B cell (primary cell): ENCODE data around the gene ADD3. TPM values are rescaled to one million over a fixed set of nuclear protein-coding genes. Genes with fewer than 3 reads are reported as not detected.

Experiments used
- ATAC-seq: fragments of 200-7000 bp; cut with Tn5 transposase; one replicate; pipeline ENCODE4 v1.10.0; 2021; ENCODE audit warnings: low read depth, mild to moderate bottlenecking, moderate number of reproducible peaks, moderate library complexity
- CTCF ChIA-PET: fragments of 350-600 bp; sonication (Branson Sonifier 250); formaldehyde crosslinking; loops from one replicate; lab custom pipeline; 2021; ENCODE audit warnings: antibody characterized with exemption, inconsistent platforms; lab: Charles Lee
- POLR2A ChIA-PET: fragments of 350-600 bp; sonication (Branson Sonifier 250); formaldehyde crosslinking; loops from one replicate; lab custom pipeline; 2021; ENCODE audit warnings: antibody characterized with exemption; lab: Charles Lee
- DNase-seq: peaks from one replicate; pipeline ENCODE4 v3.0.0; 2013
- H2AFZ ChIP-seq: 2 replicates; pipeline ENCODE4 v1.6.1; 2012; ENCODE audit warnings: mild to moderate bottlenecking, low read depth, low read length; ENCODE audit not compliant: insufficient read depth, poor library complexity, severe bottlenecking
- H3K27ac ChIP-seq, 2 donors: 1 replicate in 1 of 2; 2 replicates in 1 of 2; pipeline ENCODE4 v1.5.1; 2012 to 2013; ENCODE audit warnings: low read length in 2 of 2, mild to moderate bottlenecking in 2 of 2, moderate library complexity in 1 of 2
- H3K27me3 ChIP-seq, 4 experiments: fragments of 200-600 bp in 1 of 4; sonication (generic) in 1 of 4; replicated peaks in 1 of 4; 1 replicate in 2 of 4; 2 replicates in 2 of 4; pipeline versions ENCODE4 v1.6.1 to v1.7.0; 2013 to 2016; ENCODE audit warnings: low read length in 3 of 4, mild to moderate bottlenecking in 2 of 4, mixed read lengths in 1 of 4, moderate library complexity in 1 of 4; ENCODE audit not compliant: insufficient read depth in 4 of 4, control insufficient read depth in 3 of 4; ENCODE audit errors: control extremely low read depth in 1 of 4
- H3K36me3 ChIP-seq, 2 experiments: replicated peaks in 1 of 2; 1 replicate in 1 of 2; 2 replicates in 1 of 2; pipeline versions ENCODE4 v1.6.1 to v1.7.1; 2013; ENCODE audit warnings: low read length in 1 of 2; ENCODE audit not compliant: insufficient read depth in 2 of 2, control insufficient read depth in 1 of 2; ENCODE audit errors: control extremely low read depth in 1 of 2, extremely low read depth in 1 of 2
- H3K4me1 ChIP-seq, 2 donors: fragments of 200-600 bp in 1 of 2; sonication (generic) in 1 of 2; 1 replicate in 1 of 2; 2 replicates in 1 of 2; pipeline versions ENCODE4 v1.5.1 to v1.6.1; 2013 to 2017; ENCODE audit warnings: low read length in 2 of 2; ENCODE audit not compliant: control insufficient read depth in 2 of 2, insufficient read depth in 2 of 2
- H3K4me2 ChIP-seq: replicated peaks from 2 replicates; pipeline ENCODE3; 2012; ENCODE audit warnings: mild to moderate bottlenecking, low read depth, low read length; ENCODE audit not compliant: poor library complexity, severe bottlenecking
- H3K4me3 ChIP-seq, 5 experiments: fragments of 200-600 bp in 1 of 5; sonication (generic) in 1 of 5; 1 replicate in 3 of 5; 2 replicates in 2 of 5; pipeline versions ENCODE4 v1.5.1 to v1.7.0; 2011 to 2016; ENCODE audit warnings: low read length in 4 of 5, mild to moderate bottlenecking in 4 of 5, low read depth in 2 of 5, control low read depth in 1 of 5, moderate library complexity in 1 of 5; ENCODE audit not compliant: insufficient read depth in 1 of 5; ENCODE audit errors: control extremely low read depth in 1 of 5, extremely low read depth in 1 of 5
- H3K79me2 ChIP-seq: fragments of 200-600 bp; sonication (generic); one replicate; pipeline ENCODE4 v1.6.0; 2016; ENCODE audit warnings: low read length; ENCODE audit not compliant: control insufficient read depth, insufficient read depth
- H3K9ac ChIP-seq: fragments of 200-600 bp; sonication (generic); 2 replicates; pipeline ENCODE4 v1.6.1; 2017; ENCODE audit warnings: mild to moderate bottlenecking, low read length, moderate library complexity
- H3K9me3 ChIP-seq, 3 donors: one replicate each; pipeline versions ENCODE4 v1.6.1 to v1.7.1; 2013; ENCODE audit warnings: low read length in 2 of 3; ENCODE audit not compliant: control insufficient read depth in 2 of 3, insufficient read depth in 1 of 3; ENCODE audit errors: control extremely low read depth in 1 of 3
- H4K20me1 ChIP-seq: 2 replicates; pipeline ENCODE4 v1.6.0; 2012; ENCODE audit warnings: mild to moderate bottlenecking, low read length; ENCODE audit not compliant: insufficient read depth, control insufficient read depth, poor library complexity, severe bottlenecking
- H3K27ac Mint-ChIP-seq: one replicate; pipeline ENCODE4 v1.8.0; 2021; ENCODE audit warnings: mixed read lengths
- H3K27me3 Mint-ChIP-seq: one replicate; pipeline ENCODE4 v1.8.0; 2021; ENCODE audit warnings: mixed read lengths
- H3K4me1 Mint-ChIP-seq: one replicate; pipeline ENCODE4 v1.8.0; 2021; ENCODE audit warnings: mixed read lengths
- H3K4me3 Mint-ChIP-seq: one replicate; pipeline ENCODE4 v1.8.0; 2021; ENCODE audit warnings: mixed read lengths
- H3K9me3 Mint-ChIP-seq: one replicate; pipeline ENCODE4 v1.8.0; 2022; ENCODE audit warnings: mixed read lengths; ENCODE audit not compliant: insufficient read depth
- EZH2 ChIP-seq: IDR thresholded peaks from 2 replicates; pipeline ENCODE4 v1.6.1; 2012; ENCODE audit warnings: borderline replicate concordance, low read depth, mild to moderate bottlenecking, moderate library complexity, low read length; ENCODE audit not compliant: insufficient read depth, poor library complexity, severe bottlenecking
- WGBS: methylation state at CpG from one replicate; pipeline ENCODE4 v1.1.5; 2013; ENCODE audit warnings: missing lambda C conversion rate; ENCODE audit not compliant: insufficient coverage; 5-methylcytosine and 5-hydroxymethylcytosine counted together
- intact Hi-C: fragments of 100-400 bp; cut with micrococcal nuclease; formaldehyde crosslinking; loops from one replicate; pipeline ENCODE4 v1.10.0; 2022
- polyA plus RNA-seq: library from polyadenylated mRNA; depleted of rRNA; stranded (reverse); fragments of >200 nt; gene quantifications from 2 replicates; pipeline ENCODE4 v1.2.3, GENCODE V29; 2012
- total RNA-seq, 2 donors: library from RNA; stranded (reverse); fragments of 120-200 nt in 1 of 2; gene quantifications; 1 replicate in 1 of 2; 2 replicates in 1 of 2; pipeline versions ENCODE4 v1.2.3 to v1.2.4, GENCODE V29; 2013 to 2022
- TF ChIP-seq, protein P1 (sequence below): fragments of 200-600 bp; IDR thresholded peaks from one replicate; pipeline ENCODE4 v1.8.0; 2022; ENCODE audit warnings: antibody characterized with exemption, mild to moderate bottlenecking

ADD3 gene
- total and polyA plus RNA-seq, 2 donors (not counting 1 experiment from before 2014, with no cell fraction given) = 156 to 185 TPM

DNA sequence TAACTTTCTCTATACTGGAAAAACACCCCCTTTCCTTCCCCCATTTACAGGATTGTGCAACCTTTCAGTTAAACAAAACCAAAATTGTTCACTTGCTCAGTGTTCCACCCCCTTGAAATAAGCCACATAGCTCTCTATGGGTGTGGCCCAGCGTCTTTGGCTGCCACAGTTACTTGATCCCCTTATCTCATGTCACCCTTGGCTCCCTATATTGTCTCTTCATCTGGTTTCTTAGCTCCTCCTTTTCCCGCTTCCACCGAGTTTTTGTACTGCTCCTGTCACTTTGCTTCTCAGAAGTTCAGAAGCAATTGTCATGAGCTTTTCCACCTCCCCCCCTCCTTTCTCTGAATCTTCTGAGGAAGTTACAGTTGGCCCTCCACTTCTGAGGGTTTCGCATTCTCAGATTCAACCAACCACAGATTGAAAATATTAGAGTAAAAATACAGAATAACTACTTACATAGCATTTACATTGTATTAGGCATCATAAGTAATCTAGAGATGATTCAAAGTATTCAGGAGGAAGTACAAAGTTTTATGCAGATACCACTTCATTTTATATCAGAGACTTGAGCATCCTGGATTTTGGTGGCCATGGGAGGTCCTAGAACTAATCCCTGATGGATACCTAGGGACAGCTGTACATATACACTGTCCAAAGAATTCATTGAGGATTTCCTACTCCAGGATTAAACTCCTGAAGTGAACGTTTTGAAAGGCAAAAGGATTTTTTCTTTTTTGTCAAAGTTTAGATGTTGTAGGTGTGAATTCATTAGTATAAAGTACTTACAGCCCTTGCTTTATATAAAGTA, 60.4 kb downstream of the ADD3 start:
- peak overlapping the region; percentile 75 for H3K4me2 ChIP-seq
- H3K4me3 ChIP-seq = peak overlapping the region in 3 of 5 experiments; percentile 3 to 55 (median 4)
- peaks cover 64 to 77% of the 10 kb centered on the region in 2 donors for H3K4me1 ChIP-seq
- no peaks in the 10 kb centered on the region for H4K20me1 ChIP-seq
- TF ChIP-seq, protein P1, sequence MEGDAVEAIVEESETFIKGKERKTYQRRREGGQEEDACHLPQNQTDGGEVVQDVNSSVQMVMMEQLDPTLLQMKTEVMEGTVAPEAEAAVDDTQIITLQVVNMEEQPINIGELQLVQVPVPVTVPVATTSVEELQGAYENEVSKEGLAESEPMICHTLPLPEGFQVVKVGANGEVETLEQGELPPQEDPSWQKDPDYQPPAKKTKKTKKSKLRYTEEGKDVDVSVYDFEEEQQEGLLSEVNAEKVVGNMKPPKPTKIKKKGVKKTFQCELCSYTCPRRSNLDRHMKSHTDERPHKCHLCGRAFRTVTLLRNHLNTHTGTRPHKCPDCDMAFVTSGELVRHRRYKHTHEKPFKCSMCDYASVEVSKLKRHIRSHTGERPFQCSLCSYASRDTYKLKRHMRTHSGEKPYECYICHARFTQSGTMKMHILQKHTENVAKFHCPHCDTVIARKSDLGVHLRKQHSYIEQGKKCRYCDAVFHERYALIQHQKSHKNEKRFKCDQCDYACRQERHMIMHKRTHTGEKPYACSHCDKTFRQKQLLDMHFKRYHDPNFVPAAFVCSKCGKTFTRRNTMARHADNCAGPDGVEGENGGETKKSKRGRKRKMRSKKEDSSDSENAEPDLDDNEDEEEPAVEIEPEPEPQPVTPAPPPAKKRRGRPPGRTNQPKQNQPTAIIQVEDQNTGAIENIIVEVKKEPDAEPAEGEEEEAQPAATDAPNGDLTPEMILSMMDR = no peak
- no peak for TF ChIP-seq EZH2
- DNase-seq (peak; percentile 64), ATAC-seq (peak; percentile 60)
- Mint-ChIP-seq H3K9me3 (no peaks in the 10 kb centered on the region), H3K4me1 (peaks cover 77% of the 10 kb centered on the region), H3K27me3 (no peaks in the 10 kb centered on the region), H3K27ac (peak overlapping the region; percentile 96), H3K4me3 (peak overlapping the region; percentile 80)
- intact Hi-C loops = loop anchor here (1.0 to 5.0 kb wide), 4 partner anchors 8 to 146 kb away; partner anchors contain the start of gene XPNPEP1
- H3K79me2 ChIP-seq = peaks cover 87% of the 10 kb centered on the region
- CTCF ChIA-PET = interaction anchor here (0.8 to 2.7 kb wide), 8 partner anchors 8 to 90 kb away, joined by 3 to 7 read pairs (median 4); no protein-coding TSS in a partner anchor
- H3K9ac ChIP-seq = peak overlapping the region; percentile 51
- H3K27me3 ChIP-seq = no peaks in the 10 kb centered on the region
- 20% methylated on average over 2 of the region's 5 CpGs for WGBS
- H3K36me3 ChIP-seq = peaks cover 0 to 2% of the 10 kb centered on the region in 2 experiments
- peak overlapping the region; percentile 80 for H2AFZ ChIP-seq
- H3K27ac ChIP-seq = peak overlapping the region; percentile 81 to 84
- H3K9me3 ChIP-seq = no peaks in the 10 kb centered on the region
- POLR2A ChIA-PET = interaction anchor here (0.9 to 1.8 kb wide), 3 partner anchors 9 to 61 kb away, joined by 3 to 4 read pairs (median 4); partner anchors contain the start of gene ADD3
